ENCODE results near the gene GPSM1.

Gene GPSM1

DNA sequence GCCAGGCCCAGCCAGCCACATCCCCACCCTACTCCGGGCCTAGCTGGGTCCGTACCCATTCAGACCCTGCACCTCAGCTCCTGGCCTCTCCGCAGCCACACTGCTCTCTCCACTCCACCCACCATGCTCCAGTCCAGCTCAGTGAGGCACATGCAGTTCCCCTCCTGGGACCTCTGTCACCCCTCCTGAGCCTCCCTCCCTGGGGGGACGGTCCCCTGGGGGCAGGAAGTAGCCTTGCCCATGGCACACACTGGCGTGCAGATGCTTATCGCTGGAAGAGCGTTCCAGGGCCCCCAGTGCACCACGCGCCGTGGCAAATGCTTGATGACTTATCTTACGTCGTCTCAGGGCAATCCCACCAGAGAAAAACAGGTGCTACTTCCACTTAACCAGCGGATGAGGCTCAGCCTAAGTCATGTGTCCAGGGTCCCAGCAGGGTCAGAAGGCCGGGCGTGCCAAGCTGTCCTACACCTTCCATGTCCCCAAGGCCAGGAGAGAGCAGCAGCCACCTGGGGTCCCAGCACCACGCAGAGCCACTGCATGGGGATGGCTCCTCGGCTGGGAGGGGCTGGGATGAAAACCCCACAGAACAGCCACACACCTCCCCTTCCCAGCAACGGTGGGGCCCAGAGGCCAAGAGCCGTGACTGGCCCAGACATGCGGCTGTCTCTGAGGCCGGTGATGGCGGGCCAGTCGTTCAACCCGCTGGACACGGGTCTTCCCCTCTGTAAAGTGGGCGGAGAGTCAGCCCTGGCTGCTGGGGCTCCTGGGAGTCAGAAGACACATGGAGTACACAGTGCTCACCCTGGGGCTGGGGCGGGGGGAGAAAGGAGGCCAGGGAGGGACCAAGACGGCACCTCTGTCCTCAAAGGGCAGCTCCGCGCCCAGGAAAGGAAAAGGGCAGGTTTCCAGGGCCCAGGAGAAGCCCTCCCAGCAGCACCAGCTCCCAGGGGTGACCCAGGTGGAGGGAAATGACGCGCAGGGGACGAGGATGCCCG, 20.8 kb upstream of the GPSM1 start:
- Mint-ChIP-seq H3K27me3 (peaks cover 0 to 4% of the 10 kb centered on the region in 2 donors), H3K4me1 (peaks cover 0 to 5% of the 10 kb centered on the region in 2 donors), H3K9me3 (no peaks in the 10 kb centered on the region), H3K27ac (peak overlapping the region; percentile 52), H3K4me3 (no peak overlapping the region), H3K36me3 (no peaks in the 10 kb centered on the region)
- ATAC-seq (replicated peaks): peak; percentile 46 to 49
- DNase-seq: no peak

DNA sequence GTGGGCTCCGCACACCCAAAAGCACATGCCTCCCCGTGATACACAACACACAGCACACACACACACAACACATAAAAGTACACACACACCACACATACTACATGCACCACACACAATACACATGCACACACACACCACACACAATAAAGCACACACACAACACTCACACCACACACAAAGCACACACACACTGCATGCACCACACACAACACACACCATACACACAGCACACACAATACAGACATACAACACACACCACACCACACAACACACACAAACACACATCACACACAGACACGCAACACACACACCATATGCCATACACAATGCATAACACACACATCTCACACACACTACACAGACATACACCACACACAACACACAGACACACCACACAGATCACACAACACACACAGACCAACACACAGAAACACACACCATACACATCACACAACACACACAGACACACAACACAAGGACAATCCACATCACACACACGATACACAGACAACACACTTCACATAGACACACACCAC, 20.1 kb upstream of the GPSM1 start:
- no peak overlapping the region for H3K4me3 Mint-ChIP-seq
- DNase-seq (no peak), ATAC-seq (replicated peaks) (no peak)
- H3K27ac Mint-ChIP-seq: no peak overlapping the region
- peaks cover 0 to 5% of the 10 kb centered on the region in 2 donors for H3K4me1 Mint-ChIP-seq
- H3K27me3 Mint-ChIP-seq: peaks cover 0 to 4% of the 10 kb centered on the region in 2 donors
- H3K36me3 Mint-ChIP-seq: no peaks in the 10 kb centered on the region
- no peaks in the 10 kb centered on the region for H3K9me3 Mint-ChIP-seq

DNA sequence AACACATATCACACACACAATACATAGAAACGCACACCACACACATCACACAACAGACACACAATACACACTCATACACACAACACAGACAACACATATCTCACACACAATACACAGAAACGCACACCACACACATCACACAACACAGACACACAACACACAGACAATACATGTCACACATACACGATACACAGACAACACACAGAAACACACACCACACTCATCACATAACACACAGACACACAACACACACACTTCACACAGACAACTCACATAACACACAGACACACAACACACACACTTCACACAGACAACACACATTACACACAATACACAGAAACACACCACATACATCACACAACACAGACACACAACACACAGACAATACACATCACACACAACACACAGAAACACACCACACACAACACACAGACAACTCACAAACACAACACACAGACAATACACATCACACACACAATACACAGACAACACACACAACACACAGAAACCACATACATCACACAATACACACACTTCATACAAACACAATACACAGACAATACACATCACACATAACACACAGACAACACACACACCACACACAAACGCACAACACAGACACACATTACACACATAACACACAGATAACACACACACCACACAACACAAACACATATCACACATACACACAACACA, 19.2 kb upstream of the GPSM1 start:
- Mint-ChIP-seq H3K27me3 (peaks cover 0 to 4% of the 10 kb centered on the region in 2 donors), H3K9me3 (no peaks in the 10 kb centered on the region), H3K27ac (no peak overlapping the region), H3K4me3 (no peak overlapping the region), H3K4me1 (peaks cover 0 to 5% of the 10 kb centered on the region in 2 donors), H3K36me3 (no peaks in the 10 kb centered on the region)
- ATAC-seq (replicated peaks) (no peak), DNase-seq (no peak)

DNA sequence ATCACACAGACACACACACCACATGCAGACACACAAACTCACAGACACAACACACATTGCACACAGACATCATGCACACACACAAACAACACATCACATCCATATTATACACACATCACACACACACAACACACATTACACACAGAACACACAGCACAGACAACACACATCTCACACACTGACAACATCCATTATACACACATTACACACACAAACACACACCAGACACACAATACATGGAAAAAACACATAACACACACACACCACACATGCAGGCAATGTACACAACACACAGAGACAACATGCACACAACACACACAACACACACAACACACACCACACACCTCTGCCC, 18.7 kb upstream of the GPSM1 start:
- H3K27ac Mint-ChIP-seq: no peak overlapping the region
- ATAC-seq (replicated peaks) (no peak), DNase-seq (no peak)
- H3K36me3 Mint-ChIP-seq: no peaks in the 10 kb centered on the region
- H3K4me3 Mint-ChIP-seq: no peak overlapping the region
- no peaks in the 10 kb centered on the region for H3K9me3 Mint-ChIP-seq
- H3K27me3 Mint-ChIP-seq: peaks cover 0 to 4% of the 10 kb centered on the region in 2 donors
- peaks cover 0 to 5% of the 10 kb centered on the region in 2 donors for H3K4me1 Mint-ChIP-seq

- ATAC-seq (replicated peaks): peak; percentile 53 to 64
- Mint-ChIP-seq H3K4me3 (no peak overlapping the region), H3K27ac (no peak overlapping the region), H3K27me3 (peaks cover 0 to 4% of the 10 kb centered on the region in 2 donors), H3K4me1 (peaks cover 0 to 5% of the 10 kb centered on the region in 2 donors), H3K36me3 (no peaks in the 10 kb centered on the region), H3K9me3 (no peaks in the 10 kb centered on the region)
- peak; percentile 44 for DNase-seq
Observed at GRCh38 chr9:136309101-136309801, 18.1 kb upstream of the GPSM1 start.

DNA sequence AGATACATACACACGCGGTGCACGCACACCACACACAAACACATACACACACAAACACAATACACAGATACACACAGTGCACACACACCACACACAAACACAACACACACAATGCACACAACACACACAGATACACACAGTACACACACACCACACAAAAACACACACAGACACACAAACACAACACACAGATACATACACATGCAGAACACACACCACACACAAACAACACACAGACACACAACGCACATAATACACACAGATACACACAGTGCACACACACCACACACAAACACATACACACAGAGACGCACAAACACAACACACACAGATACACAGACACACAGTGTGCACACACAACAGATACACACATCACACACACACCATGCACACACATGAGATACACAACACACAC, 17.5 kb upstream of the GPSM1 start:
- Mint-ChIP-seq H3K27me3 (peaks cover 0 to 4% of the 10 kb centered on the region in 2 donors), H3K36me3 (peaks cover 0 to 4% of the 10 kb centered on the region in 2 donors), H3K4me3 (no peak overlapping the region), H3K9me3 (peaks cover 5% of the 10 kb centered on the region in 2 donors), H3K27ac (no peak overlapping the region), H3K4me1 (peaks cover 0 to 5% of the 10 kb centered on the region in 2 donors)
- no peak for ATAC-seq (replicated peaks)
- no peak for DNase-seq

- DNase-seq: no peak
- Mint-ChIP-seq H3K4me3 (no peak overlapping the region), H3K4me1 (peaks cover 0 to 5% of the 10 kb centered on the region in 2 donors), H3K36me3 (peaks cover 0 to 8% of the 10 kb centered on the region in 2 donors), H3K27ac (no peak overlapping the region), H3K9me3 (peaks cover 10 to 12% of the 10 kb centered on the region in 2 donors), H3K27me3 (peaks cover 0 to 4% of the 10 kb centered on the region in 2 donors)
- peak; percentile 6 to 15 for ATAC-seq (replicated peaks)
Observed at GRCh38 chr9:136310273-136311030, 16.9 kb upstream of the GPSM1 start.

DNA sequence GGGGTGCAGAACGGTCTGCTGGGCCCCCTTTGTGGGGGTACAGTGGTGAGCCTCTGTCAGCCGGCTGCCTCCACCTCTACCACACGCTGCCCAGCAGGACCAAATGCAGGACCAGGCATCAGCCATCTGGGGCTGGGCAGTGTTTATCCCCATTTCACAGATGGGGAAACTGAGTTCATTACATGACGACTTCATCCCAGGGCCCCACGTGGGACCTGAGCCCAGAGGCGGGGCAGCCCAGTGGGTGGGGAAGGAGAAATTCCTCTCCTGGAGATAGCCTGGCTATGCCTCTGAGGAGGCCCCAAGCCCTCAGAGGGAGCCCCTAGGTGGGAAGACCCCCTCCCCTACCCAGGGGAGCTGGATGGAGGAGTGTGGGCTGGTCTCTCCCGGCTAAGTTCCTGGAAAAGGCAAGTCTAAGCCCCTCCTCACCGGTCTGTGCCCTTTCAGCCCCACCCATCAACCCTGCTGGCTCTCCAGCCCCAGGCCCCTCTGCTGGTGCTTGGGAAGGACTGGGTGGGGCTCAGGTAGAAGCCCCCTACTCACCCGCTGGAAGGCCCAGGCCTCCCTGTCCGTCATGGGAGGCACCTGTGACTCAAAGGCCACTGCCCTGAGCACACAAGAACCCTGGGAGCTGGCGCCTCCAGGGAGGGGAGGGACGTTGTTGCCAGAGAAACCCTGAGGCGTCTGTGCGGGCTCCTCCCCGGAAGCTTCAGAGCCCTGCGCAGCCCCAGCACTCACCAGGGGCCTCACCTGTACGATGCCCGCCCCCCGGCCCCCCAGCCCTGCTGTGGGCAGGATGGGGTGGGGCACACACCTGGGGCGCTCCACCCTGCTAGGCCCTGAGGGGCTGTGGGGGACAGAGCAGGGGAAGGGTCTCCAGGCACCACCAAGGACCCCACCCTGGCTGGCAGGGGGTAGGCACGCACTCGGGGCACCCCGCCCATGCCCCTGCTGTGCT, 16.0 kb upstream of the GPSM1 start:
- Mint-ChIP-seq H3K9me3 (peaks cover 15 to 17% of the 10 kb centered on the region in 2 donors), H3K27me3 (peaks cover 6 to 7% of the 10 kb centered on the region in 2 donors), H3K27ac (no peak overlapping the region), H3K36me3 (peaks cover 4 to 14% of the 10 kb centered on the region in 2 donors), H3K4me3 (no peak overlapping the region), H3K4me1 (peaks cover 0 to 2% of the 10 kb centered on the region in 2 donors)
- DNase-seq (no peak), ATAC-seq (replicated peaks) (peak; percentile 47 to 52)

GRCh38 chr9:136312009-136312375, 15.3 kb upstream of the GPSM1 start:
- H3K4me1 Mint-ChIP-seq: peaks cover 0 to 2% of the 10 kb centered on the region in 2 donors
- H3K27ac Mint-ChIP-seq: no peak overlapping the region
- peaks cover 9 to 12% of the 10 kb centered on the region in 2 donors for H3K27me3 Mint-ChIP-seq
- DNase-seq (no peak), ATAC-seq (replicated peaks) (no peak)
- peaks cover 4 to 17% of the 10 kb centered on the region in 2 donors for H3K36me3 Mint-ChIP-seq
- H3K9me3 Mint-ChIP-seq: peaks cover 17 to 20% of the 10 kb centered on the region in 2 donors
- no peak overlapping the region for H3K4me3 Mint-ChIP-seq

- H3K4me3 Mint-ChIP-seq: no peak overlapping the region
- peak in 1 of 2 donors; percentile 39 for ATAC-seq (replicated peaks)
- peaks cover 17 to 20% of the 10 kb centered on the region in 2 donors for H3K9me3 Mint-ChIP-seq
- DNase-seq: no peak
- peaks cover 2 to 7% of the 10 kb centered on the region in 2 donors for H3K4me1 Mint-ChIP-seq
- H3K27me3 Mint-ChIP-seq: peaks cover 13 to 16% of the 10 kb centered on the region in 2 donors
- H3K36me3 Mint-ChIP-seq: peaks cover 4 to 17% of the 10 kb centered on the region in 2 donors
- no peak overlapping the region for H3K27ac Mint-ChIP-seq
Observed at GRCh38 chr9:136312436-136312835, 14.9 kb upstream of the GPSM1 start.

DNA sequence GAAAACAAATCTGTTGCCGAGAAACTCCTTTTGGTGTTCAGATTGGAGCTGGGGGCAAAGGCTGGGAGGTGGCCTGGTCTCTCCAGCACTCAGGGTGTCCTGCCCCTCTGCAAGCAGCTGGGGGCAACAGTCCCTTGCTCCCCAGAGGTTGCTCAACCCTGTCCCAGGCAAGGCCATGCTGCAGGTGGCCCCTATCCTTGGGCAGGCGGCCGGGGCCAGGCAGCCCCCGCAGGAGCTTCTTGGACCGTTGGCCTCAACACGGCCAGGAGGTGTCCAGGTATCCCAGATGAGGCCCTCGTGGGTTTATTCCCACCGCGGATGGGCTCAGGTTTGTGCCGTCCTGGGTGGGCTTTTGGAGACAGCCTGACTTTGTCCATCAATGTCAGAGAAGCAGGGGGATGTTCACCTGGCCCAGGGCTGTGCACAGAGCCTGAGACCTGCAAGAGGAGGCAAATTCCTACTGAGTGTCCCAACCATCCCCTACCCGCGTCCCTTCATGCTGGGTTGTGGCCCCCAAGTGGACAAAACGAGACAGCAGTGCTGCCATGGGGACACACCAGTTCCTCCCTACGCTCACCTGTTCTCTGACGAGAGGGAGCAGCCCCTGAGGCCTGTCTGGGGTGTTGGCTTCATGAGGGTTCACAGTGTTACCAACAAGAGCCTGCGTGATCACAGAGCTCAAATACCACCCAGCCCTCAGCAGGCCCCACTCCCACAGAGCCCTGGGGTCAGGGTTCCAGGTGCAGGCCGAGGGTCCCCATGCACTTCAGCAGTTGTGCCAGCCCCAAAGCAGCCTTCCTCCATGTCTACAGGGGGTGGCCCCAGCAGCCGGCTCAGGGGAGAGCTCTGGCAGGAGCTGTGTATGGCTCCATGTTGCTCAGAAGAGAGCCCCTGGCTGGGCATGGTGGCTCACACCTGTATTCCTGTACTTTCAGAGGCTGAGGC, 14.0 kb upstream of the GPSM1 start:
- H3K4me3 Mint-ChIP-seq: no peak overlapping the region
- no peak for DNase-seq
- peaks cover 4 to 17% of the 10 kb centered on the region in 2 donors for H3K36me3 Mint-ChIP-seq
- no peak overlapping the region for H3K27ac Mint-ChIP-seq
- H3K4me1 Mint-ChIP-seq: peaks cover 11 to 16% of the 10 kb centered on the region in 2 donors
- no peak for ATAC-seq (replicated peaks)
- peaks cover 17 to 20% of the 10 kb centered on the region in 2 donors for H3K9me3 Mint-ChIP-seq
- H3K27me3 Mint-ChIP-seq: peaks cover 19 to 22% of the 10 kb centered on the region in 2 donors

DNA sequence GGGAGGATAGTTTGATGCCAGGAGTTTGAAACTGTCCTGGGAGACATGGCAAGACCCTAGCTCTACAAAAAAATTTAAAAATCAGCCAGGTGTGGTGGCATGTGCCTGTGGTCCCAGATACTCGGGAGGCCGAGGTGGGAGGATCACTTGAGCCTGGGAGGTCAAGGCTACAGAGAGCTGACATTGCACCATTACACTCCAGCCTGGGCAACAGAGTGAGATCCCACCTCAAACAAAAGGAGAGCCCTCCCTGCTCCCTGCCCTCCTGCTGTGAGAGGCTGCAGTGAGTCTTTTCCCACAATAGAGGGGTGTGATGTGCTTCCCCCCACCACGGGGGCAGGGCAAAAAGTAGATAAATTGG, 13.3 kb upstream of the GPSM1 start:
- no peak overlapping the region for H3K27ac Mint-ChIP-seq
- DNase-seq (no peak), ATAC-seq (replicated peaks) (no peak)
- H3K4me3 Mint-ChIP-seq: no peak overlapping the region
- H3K36me3 Mint-ChIP-seq: peaks cover 4 to 17% of the 10 kb centered on the region in 2 donors
- H3K27me3 Mint-ChIP-seq: peaks cover 19 to 22% of the 10 kb centered on the region in 2 donors
- peaks cover 17 to 20% of the 10 kb centered on the region in 2 donors for H3K9me3 Mint-ChIP-seq
- peaks cover 11 to 17% of the 10 kb centered on the region in 2 donors for H3K4me1 Mint-ChIP-seq
